ENCODE data around the gene TUBA1C. TPM values are rescaled to one million over a fixed set of nuclear protein-coding genes. Genes with fewer than 3 reads are reported as not detected.

Gene TUBA1C
- total RNA-seq, 1 donor, result 321 TPM

DNA sequence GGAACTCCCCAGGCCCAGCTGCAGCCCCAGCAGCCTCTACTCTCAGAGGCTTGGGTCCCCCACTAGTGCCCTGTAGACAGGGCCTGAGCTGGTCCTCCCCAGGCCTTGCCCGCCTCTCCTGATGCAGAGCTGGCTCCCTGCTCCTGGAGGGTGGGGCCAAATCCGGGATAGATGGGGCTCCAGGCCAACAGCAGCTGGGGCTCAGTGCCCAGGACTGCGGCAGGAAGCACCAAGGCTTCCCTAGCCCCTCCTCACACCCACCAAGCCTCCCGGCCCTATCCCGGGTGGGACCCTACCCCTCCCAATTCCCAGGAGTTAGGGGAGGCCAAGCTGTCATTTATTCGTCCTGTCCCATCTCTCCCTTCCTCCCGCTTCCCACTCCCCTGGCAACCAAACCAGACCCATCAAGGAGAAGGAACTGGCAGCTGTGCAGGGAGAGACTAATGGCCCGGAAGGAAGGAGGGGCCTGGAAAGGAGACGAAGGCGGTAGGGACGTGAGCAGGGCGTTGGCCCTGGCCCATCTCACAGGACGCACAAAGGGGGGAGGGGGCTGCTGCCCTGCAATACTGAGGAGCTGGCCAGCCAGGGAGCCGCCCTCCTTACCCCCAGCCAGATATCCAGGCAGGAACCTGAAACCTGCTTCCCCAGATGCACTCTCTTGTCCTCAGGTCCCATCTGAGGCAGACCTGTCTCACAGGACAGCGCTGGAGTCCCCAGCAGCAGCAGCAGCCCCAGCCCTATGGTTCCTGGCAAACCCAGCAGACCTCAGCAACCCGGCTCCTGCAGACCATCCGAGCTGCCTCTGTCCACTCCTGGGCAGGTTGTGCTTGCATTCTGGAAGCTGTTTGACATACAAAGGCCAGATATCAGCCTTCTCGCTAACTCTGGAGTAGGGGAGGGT lies 28.4 kb downstream of the TUBA1C start:
- Histone ChIP-seq H4K20me1 (ENCODE audit: insufficient read depth, low read length) (no peaks in the 10 kb centered on the region), H3K9me3 (ENCODE audit: low read depth, low read length) (no peaks in the 10 kb centered on the region), H3K4me2 (ENCODE audit: insufficient read depth, low read length) (no peak overlapping the region), H3K4me3 (ENCODE audit: insufficient read depth, low read length) (no peak overlapping the region), H3K36me3 (ENCODE audit: insufficient read depth, low read length) (no peaks in the 10 kb centered on the region), H3K27me3 (ENCODE audit: insufficient read depth, low read length) (peaks cover 43% of the 10 kb centered on the region), H3K27ac (ENCODE audit: low read depth, low read length) (no peak overlapping the region), H3K4me1 (ENCODE audit: insufficient read depth, low read length) (no peaks in the 10 kb centered on the region), H3K79me2 (ENCODE audit: insufficient read depth, low read length) (no peaks in the 10 kb centered on the region), H2AFZ (ENCODE audit: low read length) (no peak overlapping the region)
- TF ChIP-seq, protein P1, sequence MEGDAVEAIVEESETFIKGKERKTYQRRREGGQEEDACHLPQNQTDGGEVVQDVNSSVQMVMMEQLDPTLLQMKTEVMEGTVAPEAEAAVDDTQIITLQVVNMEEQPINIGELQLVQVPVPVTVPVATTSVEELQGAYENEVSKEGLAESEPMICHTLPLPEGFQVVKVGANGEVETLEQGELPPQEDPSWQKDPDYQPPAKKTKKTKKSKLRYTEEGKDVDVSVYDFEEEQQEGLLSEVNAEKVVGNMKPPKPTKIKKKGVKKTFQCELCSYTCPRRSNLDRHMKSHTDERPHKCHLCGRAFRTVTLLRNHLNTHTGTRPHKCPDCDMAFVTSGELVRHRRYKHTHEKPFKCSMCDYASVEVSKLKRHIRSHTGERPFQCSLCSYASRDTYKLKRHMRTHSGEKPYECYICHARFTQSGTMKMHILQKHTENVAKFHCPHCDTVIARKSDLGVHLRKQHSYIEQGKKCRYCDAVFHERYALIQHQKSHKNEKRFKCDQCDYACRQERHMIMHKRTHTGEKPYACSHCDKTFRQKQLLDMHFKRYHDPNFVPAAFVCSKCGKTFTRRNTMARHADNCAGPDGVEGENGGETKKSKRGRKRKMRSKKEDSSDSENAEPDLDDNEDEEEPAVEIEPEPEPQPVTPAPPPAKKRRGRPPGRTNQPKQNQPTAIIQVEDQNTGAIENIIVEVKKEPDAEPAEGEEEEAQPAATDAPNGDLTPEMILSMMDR (IDR thresholded peaks at IDR 0.05; ENCODE audit: extremely low read depth, low read depth, low read length), result no peak
- DNase-seq (ENCODE audit: insufficient read length, low spot score, missing footprints), result peak; percentile 79

DNA sequence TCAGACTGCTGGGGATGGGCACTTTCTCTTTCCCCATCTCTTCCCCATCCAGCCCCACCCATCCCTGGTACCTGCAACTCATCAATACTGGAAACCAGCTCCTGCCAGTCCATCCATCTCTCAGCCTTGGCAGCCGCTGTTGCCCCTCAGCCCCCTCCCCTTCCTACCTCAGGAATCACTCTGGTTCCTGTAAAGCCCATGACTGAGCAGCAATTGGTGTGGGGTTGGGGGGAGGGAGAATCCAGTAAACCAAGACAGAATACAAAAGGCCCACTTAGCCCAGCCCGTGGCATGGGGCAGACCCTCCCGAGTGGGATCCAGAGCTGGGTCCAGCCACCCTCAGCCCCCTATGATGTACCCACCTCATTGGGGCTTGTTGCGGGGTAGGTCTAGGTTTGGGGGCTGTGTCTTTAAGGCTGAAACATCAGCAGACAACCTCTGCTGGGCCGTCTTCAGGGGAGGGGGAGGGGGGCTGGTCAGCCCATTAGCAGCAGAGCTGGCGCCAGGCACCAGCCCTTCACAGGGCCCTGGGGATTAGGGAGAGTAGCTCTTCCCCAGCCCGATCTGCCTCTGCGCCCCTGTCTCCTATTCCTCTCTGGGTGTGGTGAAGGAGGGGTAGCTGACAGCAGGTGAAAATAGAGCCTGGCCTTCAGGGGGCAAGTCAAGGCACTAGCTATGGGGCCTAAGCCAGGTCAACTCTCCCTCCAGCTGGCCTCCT lies 29.4 kb downstream of the TUBA1C start:
- DNase-seq (ENCODE audit: insufficient read length, low spot score, missing footprints), result peak; percentile 68
- Histone ChIP-seq H3K36me3 (ENCODE audit: insufficient read depth, low read length) (no peaks in the 10 kb centered on the region), H4K20me1 (ENCODE audit: insufficient read depth, low read length) (no peaks in the 10 kb centered on the region), H3K4me3 (ENCODE audit: insufficient read depth, low read length) (no peak overlapping the region), H2AFZ (ENCODE audit: low read length) (no peak overlapping the region), H3K4me2 (ENCODE audit: insufficient read depth, low read length) (no peak overlapping the region), H3K9me3 (ENCODE audit: low read depth, low read length) (no peaks in the 10 kb centered on the region), H3K4me1 (ENCODE audit: insufficient read depth, low read length) (no peaks in the 10 kb centered on the region), H3K27me3 (ENCODE audit: insufficient read depth, low read length) (peaks cover 49% of the 10 kb centered on the region), H3K79me2 (ENCODE audit: insufficient read depth, low read length) (no peaks in the 10 kb centered on the region), H3K27ac (ENCODE audit: low read depth, low read length) (no peak overlapping the region)
- TF ChIP-seq, protein P1 (IDR thresholded peaks at IDR 0.05; ENCODE audit: extremely low read depth, low read depth, low read length), result no peak

DNA sequence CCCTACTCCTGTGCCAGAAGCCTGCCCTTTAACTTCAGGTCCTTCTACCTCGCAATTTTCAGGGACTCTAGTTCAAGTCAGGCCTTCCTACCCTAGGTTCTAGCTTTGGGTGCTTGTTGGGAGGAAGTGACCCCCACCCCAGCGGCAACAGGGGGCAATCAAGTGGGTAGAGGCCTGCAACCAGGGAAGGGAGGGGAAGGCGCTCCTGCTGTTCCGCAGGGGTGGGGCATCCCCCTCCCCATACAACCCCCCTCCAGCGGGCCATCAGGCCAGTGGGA lies 29.9 kb downstream of the TUBA1C start:
- Histone ChIP-seq H3K9me3 (ENCODE audit: low read depth, low read length) (no peaks in the 10 kb centered on the region), H3K79me2 (ENCODE audit: insufficient read depth, low read length) (no peaks in the 10 kb centered on the region), H3K4me1 (ENCODE audit: insufficient read depth, low read length) (no peaks in the 10 kb centered on the region), H3K27ac (ENCODE audit: low read depth, low read length) (no peak overlapping the region), H3K36me3 (ENCODE audit: insufficient read depth, low read length) (no peaks in the 10 kb centered on the region), H3K27me3 (ENCODE audit: insufficient read depth, low read length) (peaks cover 49% of the 10 kb centered on the region), H3K4me2 (ENCODE audit: insufficient read depth, low read length) (no peak overlapping the region), H4K20me1 (ENCODE audit: insufficient read depth, low read length) (no peaks in the 10 kb centered on the region), H2AFZ (ENCODE audit: low read length) (no peak overlapping the region), H3K4me3 (ENCODE audit: insufficient read depth, low read length) (no peak overlapping the region)
- TF ChIP-seq, protein P1 (IDR thresholded peaks at IDR 0.05; ENCODE audit: extremely low read depth, low read depth, low read length), result no peak
- no peak for DNase-seq (ENCODE audit: insufficient read length, low spot score, missing footprints)

All from osteoblast (primary cell).